H1 (cell line): Measurements from ENCODE around the gene GABRG3. TPM values are rescaled to one million over a fixed set of nuclear protein-coding genes. Genes with fewer than 3 reads are reported as not detected.

Experiments used
- CHD7 ChIP-seq: fragments of 300-600 bp; sonication (generic); IDR thresholded peaks from 2 replicates; pipeline ENCODE4 v1.7.1; 2012; ENCODE audit warnings: low read length, moderate library complexity, mild to moderate bottlenecking, inconsistent platforms; ENCODE audit not compliant: insufficient replicate concordance
- polyA plus RNA-seq, 7 experiments: library from polyadenylated mRNA; depleted of rRNA in 3 of 7; stranded (reverse) in 5 of 7; unstranded in 2 of 7; fragments of >200 nt in 5 of 7; fragments of 200-250 nt in 2 of 7; gene quantifications; 1 replicate in 5 of 7; 2 replicates in 1 of 7; 4 replicates in 1 of 7; pipeline versions ENCODE4 v1.2.1 to v1.2.3, GENCODE V29; 2011 to 2013; ENCODE audit warnings: missing spikeins in 2 of 7, mixed read lengths in 2 of 7
- total RNA-seq: library from RNA; stranded (reverse); fragmentation: NEBNext Ultra II Directional; extraction: Animal tissue kit (Norgen Biotek cat#: 25700); gene quantifications from 2 replicates; pipeline ENCODE4 v1.2.1, GENCODE V29; 2021

GABRG3 gene
- total and polyA plus RNA-seq, 2 of the 8 experiments (the other 6 are each of a cell fraction or from before 2014, with no cell fraction given), result 0.17 to 0.80 TPM

DNA sequence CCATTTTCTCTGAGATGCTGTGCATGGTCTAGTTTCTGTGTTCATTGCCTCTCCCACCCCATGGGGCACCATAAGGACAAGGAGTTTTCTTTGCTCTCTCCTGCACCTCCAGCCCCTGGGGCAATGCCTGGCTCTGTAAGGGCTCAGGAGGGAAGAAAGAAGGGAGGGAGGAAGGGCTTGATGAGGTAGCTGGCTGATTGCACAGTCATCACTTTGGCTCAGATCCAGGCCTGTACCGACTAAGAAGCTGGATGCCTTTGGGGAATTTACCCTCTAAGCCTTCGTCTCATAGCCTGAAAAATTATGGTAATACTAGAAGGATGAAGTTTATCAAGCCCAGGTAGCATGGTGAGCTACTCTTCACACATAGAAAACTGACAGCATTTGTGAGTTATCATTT, 382.9 kb downstream of the GABRG3 start (continued):
- TF ChIP-seq CHD7, result no peak
